DMS114 treated with DMSO at 0.1 percent for 48 hours (cell line): ENCODE data around the gene MYL5.
"Not testable (repeated sequence)": the region's sequence is repeated elsewhere in the genome, so short reads cannot be mapped to it uniquely, and the experiment has no call there.

ENCODE experiments used
- DNase-seq: peaks from one replicate; lab custom pipeline; 2025; ENCODE audit not compliant: unreplicated experiment; lab: John Stamatoyannopoulos, UW

The MYL5 gene

GRCh38 chr4:674172-675035 lies at the start of gene MYL5, which contains the start of gene ATP5ME:
MYL5 (plus strand) TSS chr4:674542; CDS start chr4:678027, 3,485 bp downstream.
ATP5ME (minus strand) TSS chr4:674276; CDS start chr4:674247, 29 bp downstream.
- peak; percentile 83 for DNase-seq

- no peak for DNase-seq
These were observed 49.4 kb upstream of the MYL5 start, which contains the start of gene PDE6B for GRCh38 chr4:624705-625590. PDE6B (plus strand) TSS chr4:625573; CDS start chr4:625627, 54 bp downstream.

- DNase-seq: no peak
These were observed 48.6 kb upstream of the MYL5 start for GRCh38 chr4:625631-626161.

GRCh38 chr4:626201-627091 lies 47.9 kb upstream of the MYL5 start:
- DNase-seq: no peak

GRCh38 chr4:627347-628125 lies 46.8 kb upstream of the MYL5 start:
- no peak for DNase-seq

- DNase-seq: no peak
These were observed 46.0 kb upstream of the MYL5 start for GRCh38 chr4:628311-628741.

GRCh38 chr4:628821-629635 lies 45.3 kb upstream of the MYL5 start:
- no peak for DNase-seq

- no peak for DNase-seq
These were observed 44.8 kb upstream of the MYL5 start for GRCh38 chr4:629636-629914.

- no peak for DNase-seq
These were observed 44.3 kb upstream of the MYL5 start for GRCh38 chr4:629915-630641.

- no peak for DNase-seq
These were observed 43.7 kb upstream of the MYL5 start for GRCh38 chr4:630656-631055.

- DNase-seq: no peak
These were observed 42.0 kb upstream of the MYL5 start for GRCh38 chr4:632196-632790.

GRCh38 chr4:632926-633325 lies 41.4 kb upstream of the MYL5 start:
- no peak for DNase-seq

- DNase-seq: no peak
These were observed 40.9 kb upstream of the MYL5 start for GRCh38 chr4:633406-633805.

GRCh38 chr4:633976-634598 lies 40.3 kb upstream of the MYL5 start:
- no peak for DNase-seq

- no peak for DNase-seq
These were observed 39.8 kb upstream of the MYL5 start for GRCh38 chr4:634599-634985.

GRCh38 chr4:635066-635835 lies 39.1 kb upstream of the MYL5 start:
- DNase-seq: not testable (repeated sequence)
